VCaP (cell line): ENCODE measurements around the gene OR4B1.

Experiments used
- H3K27ac ChIP-seq: fragments of 450-650 bp; 2 replicates; pipeline ENCODE4 v1.5.1; 2017
- CTCF ChIP-seq: fragments of 450-650 bp; conservative IDR thresholded peaks from 2 replicates; pipeline ENCODE4 v1.5.1; 2017; ENCODE audit warnings: mild to moderate bottlenecking, moderate library complexity

The OR4B1 gene

GRCh38 chr11:48263423-48263911 is 46.9 kb downstream of the OR4B1 start, which contains the start of gene OR4X1:
Gene OR4X1 (plus strand): TSS chr11:48263861. CDS start chr11:48263861, 0 bp downstream.
- H3K27ac ChIP-seq = no peak within 1 kb of the TSS
- TF ChIP-seq CTCF = no peak
